Measurements from ENCODE around the gene HOMER2. TPM values are rescaled to one million over a fixed set of nuclear protein-coding genes. Genes with fewer than 3 reads are reported as not detected.
"Not testable (repeated sequence)": the region's sequence is repeated elsewhere in the genome, so short reads cannot be mapped to it uniquely, and the experiment has no call there.

HOMER2 gene
- total and polyA plus RNA-seq, 2 donors (not counting 1 experiment from before 2014, with no cell fraction given), result 1.1 to 9.9 TPM

- H3K27ac ChIP-seq (ENCODE audit: insufficient read depth, low read length); H4K20me1 ChIP-seq (ENCODE audit: control insufficient read depth, extremely low read depth, insufficient read depth, low read length); H3K4me1 ChIP-seq (ENCODE audit: control insufficient read depth, extremely low read depth, insufficient read depth, low read length); H3K4me2 ChIP-seq (ENCODE audit: extremely low read depth, insufficient read depth, low read length); H3K27me3 ChIP-seq (ENCODE audit: control insufficient read depth, insufficient read depth, low read length); H3K9me3 ChIP-seq (ENCODE audit: control insufficient read depth, insufficient read depth, low read depth, low read length); H2AFZ ChIP-seq (ENCODE audit: low read length); H3K79me2 ChIP-seq (ENCODE audit: control insufficient read depth, insufficient read depth, low read length); H3K4me3 ChIP-seq (replicated peaks in 1 of 4; ENCODE audit: control extremely low read depth in 1 of 4, insufficient read depth in 1 of 4, low read depth in 3 of 4, low read length in 4 of 4); H3K9ac ChIP-seq (ENCODE audit: insufficient read depth, low read length); H3K36me3 ChIP-seq (ENCODE audit: control insufficient read depth, insufficient read depth, low read length); DNase-seq (ENCODE audit: low read depth in 2 of 2): not testable (repeated sequence)
Measured at GRCh38 chr15:82865581-82865980, 86.9 kb downstream of the HOMER2 start.

- Histone ChIP-seq H3K4me3 (replicated peaks in 1 of 4; ENCODE audit: control extremely low read depth in 1 of 4, insufficient read depth in 1 of 4, low read depth in 3 of 4, low read length in 4 of 4) (no peak overlapping the region), H3K9ac (ENCODE audit: insufficient read depth, low read length) (no peak overlapping the region), H3K79me2 (ENCODE audit: control insufficient read depth, insufficient read depth, low read length) (no peaks in the 10 kb centered on the region), H3K4me1 (ENCODE audit: control insufficient read depth, extremely low read depth, insufficient read depth, low read length) (no peaks in the 10 kb centered on the region), H3K9me3 (ENCODE audit: control insufficient read depth, insufficient read depth, low read depth, low read length) (no peaks in the 10 kb centered on the region), H4K20me1 (ENCODE audit: control insufficient read depth, extremely low read depth, insufficient read depth, low read length) (no peaks in the 10 kb centered on the region), H3K27me3 (ENCODE audit: control insufficient read depth, insufficient read depth, low read length) (no peaks in the 10 kb centered on the region), H3K36me3 (ENCODE audit: control insufficient read depth, insufficient read depth, low read length) (no peaks in the 10 kb centered on the region), H3K27ac (ENCODE audit: insufficient read depth, low read length) (no peak overlapping the region), H2AFZ (ENCODE audit: low read length) (no peak overlapping the region), H3K4me2 (ENCODE audit: extremely low read depth, insufficient read depth, low read length) (no peak overlapping the region)
- no peak for DNase-seq (ENCODE audit: low read depth in 2 of 2)
- TF ChIP-seq CTCF (conservative IDR thresholded peaks at IDR 0.05 in 1 of 2, IDR thresholded peaks at IDR 0.05 in 1 of 2; ENCODE audit: low read depth in 1 of 2, low read length in 2 of 2), result no peak
- TF ChIP-seq EZH2 (IDR thresholded peaks at IDR 0.05; ENCODE audit: low read length, missing control alignments), result no peak
Measured at GRCh38 chr15:82864967-82865366, 87.6 kb downstream of the HOMER2 start.

- H3K4me3 ChIP-seq (replicated peaks in 1 of 4; ENCODE audit: control extremely low read depth in 1 of 4, insufficient read depth in 1 of 4, low read depth in 3 of 4, low read length in 4 of 4), result no peak overlapping the region
- no peaks in the 10 kb centered on the region for H3K36me3 ChIP-seq (ENCODE audit: control insufficient read depth, insufficient read depth, low read length)
- H4K20me1 ChIP-seq (ENCODE audit: control insufficient read depth, extremely low read depth, insufficient read depth, low read length), result no peaks in the 10 kb centered on the region
- H3K79me2 ChIP-seq (ENCODE audit: control insufficient read depth, insufficient read depth, low read length), result no peaks in the 10 kb centered on the region
- H3K4me2 ChIP-seq (ENCODE audit: extremely low read depth, insufficient read depth, low read length), result no peak overlapping the region
- no peaks in the 10 kb centered on the region for H3K4me1 ChIP-seq (ENCODE audit: control insufficient read depth, extremely low read depth, insufficient read depth, low read length)
- no peak overlapping the region for H3K9ac ChIP-seq (ENCODE audit: insufficient read depth, low read length)
- no peak for DNase-seq (ENCODE audit: low read depth in 2 of 2)
- TF ChIP-seq EZH2 (IDR thresholded peaks at IDR 0.05; ENCODE audit: low read length, missing control alignments), result no peak
- no peak for TF ChIP-seq CTCF (conservative IDR thresholded peaks at IDR 0.05 in 1 of 2, IDR thresholded peaks at IDR 0.05 in 1 of 2; ENCODE audit: low read depth in 1 of 2, low read length in 2 of 2)
- H3K27me3 ChIP-seq (ENCODE audit: control insufficient read depth, insufficient read depth, low read length), result no peaks in the 10 kb centered on the region
- no peak overlapping the region for H2AFZ ChIP-seq (ENCODE audit: low read length)
- no peak overlapping the region for H3K27ac ChIP-seq (ENCODE audit: insufficient read depth, low read length)
- H3K9me3 ChIP-seq (ENCODE audit: control insufficient read depth, insufficient read depth, low read depth, low read length), result no peaks in the 10 kb centered on the region
Measured at GRCh38 chr15:82862886-82863285, 89.6 kb downstream of the HOMER2 start.

Data from fibroblast of lung (primary cell).